AG09319 (cell line): ENCODE results near the gene USH1G.

Experiments used
- DNase-seq: peaks from one replicate; pipeline ENCODE4 v3.0.0-alpha.2; 2010; ENCODE audit warnings: low read depth; ENCODE audit errors: extremely low read depth
- TF ChIP-seq, protein P1 (sequence below): IDR thresholded peaks from 2 replicates; pipeline ENCODE4 v1.5.1; 2011; ENCODE audit warnings: low read depth, mild to moderate bottlenecking, inconsistent platforms, low read length, moderate library complexity

USH1G gene

DNA sequence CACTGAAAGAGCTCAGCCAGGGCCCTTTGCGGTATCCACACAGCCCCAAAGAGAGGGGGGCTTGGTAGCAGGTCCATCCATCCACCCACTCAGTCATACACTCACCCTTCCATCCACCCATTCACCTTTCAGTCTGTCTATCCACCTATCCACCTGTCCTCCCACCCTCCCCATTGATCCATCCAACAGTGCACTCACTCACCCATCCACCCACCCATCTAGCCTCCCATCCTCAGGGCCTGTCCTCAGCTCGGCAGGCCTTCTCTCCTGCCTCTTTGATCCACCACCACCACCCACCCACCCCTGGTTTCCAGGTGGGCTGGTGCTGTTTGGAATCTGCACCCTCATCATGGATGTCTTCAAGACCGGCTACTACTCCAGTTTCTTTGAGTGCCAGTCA is 2.2 kb upstream of the USH1G start:
- TF ChIP-seq, protein P1, sequence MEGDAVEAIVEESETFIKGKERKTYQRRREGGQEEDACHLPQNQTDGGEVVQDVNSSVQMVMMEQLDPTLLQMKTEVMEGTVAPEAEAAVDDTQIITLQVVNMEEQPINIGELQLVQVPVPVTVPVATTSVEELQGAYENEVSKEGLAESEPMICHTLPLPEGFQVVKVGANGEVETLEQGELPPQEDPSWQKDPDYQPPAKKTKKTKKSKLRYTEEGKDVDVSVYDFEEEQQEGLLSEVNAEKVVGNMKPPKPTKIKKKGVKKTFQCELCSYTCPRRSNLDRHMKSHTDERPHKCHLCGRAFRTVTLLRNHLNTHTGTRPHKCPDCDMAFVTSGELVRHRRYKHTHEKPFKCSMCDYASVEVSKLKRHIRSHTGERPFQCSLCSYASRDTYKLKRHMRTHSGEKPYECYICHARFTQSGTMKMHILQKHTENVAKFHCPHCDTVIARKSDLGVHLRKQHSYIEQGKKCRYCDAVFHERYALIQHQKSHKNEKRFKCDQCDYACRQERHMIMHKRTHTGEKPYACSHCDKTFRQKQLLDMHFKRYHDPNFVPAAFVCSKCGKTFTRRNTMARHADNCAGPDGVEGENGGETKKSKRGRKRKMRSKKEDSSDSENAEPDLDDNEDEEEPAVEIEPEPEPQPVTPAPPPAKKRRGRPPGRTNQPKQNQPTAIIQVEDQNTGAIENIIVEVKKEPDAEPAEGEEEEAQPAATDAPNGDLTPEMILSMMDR, result no peak
- DNase-seq, result no peak

DNA sequence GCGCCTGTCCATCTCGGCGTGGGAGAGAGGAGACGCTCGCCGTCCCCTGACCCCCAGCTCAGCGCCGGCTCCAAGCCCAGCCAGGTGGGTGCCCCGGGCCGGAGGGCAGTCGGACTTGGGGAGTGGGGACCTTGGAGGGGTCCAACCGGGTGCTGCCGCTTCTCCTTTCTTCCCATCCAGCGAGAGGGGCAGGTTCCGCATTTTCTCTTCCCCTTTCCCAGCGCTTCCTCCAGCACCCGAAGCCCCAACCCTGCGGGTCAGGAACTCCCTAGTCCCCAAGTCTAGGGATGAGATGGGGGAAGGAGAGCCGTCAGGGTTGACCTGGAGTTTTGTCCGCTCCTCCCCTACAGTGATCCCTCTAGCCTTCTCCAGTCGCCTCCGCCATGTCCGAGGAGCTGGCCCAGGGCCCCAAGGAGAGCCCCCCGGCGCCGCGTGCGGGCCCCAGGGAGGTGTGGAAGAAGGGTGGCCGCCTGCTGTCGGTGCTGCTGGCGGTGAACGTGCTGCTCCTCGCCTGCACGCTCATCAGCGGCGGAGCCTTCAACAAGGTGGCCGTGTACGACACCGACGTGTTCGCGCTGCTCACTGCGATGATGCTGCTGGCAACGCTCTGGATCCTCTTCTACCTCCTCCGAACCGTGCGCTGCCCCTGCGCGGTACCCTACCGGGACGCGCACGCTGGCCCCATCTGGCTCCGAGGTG is 1.3 kb upstream of the USH1G start, which contains the start of gene OTOP2:
Gene OTOP2 (plus strand): TSS at position 24 of the 699 bp plus-strand sequence. CDS start 360 bp downstream, at position 384.
- DNase-seq, result no peak
- TF ChIP-seq, protein P1, result no peak

DNA sequence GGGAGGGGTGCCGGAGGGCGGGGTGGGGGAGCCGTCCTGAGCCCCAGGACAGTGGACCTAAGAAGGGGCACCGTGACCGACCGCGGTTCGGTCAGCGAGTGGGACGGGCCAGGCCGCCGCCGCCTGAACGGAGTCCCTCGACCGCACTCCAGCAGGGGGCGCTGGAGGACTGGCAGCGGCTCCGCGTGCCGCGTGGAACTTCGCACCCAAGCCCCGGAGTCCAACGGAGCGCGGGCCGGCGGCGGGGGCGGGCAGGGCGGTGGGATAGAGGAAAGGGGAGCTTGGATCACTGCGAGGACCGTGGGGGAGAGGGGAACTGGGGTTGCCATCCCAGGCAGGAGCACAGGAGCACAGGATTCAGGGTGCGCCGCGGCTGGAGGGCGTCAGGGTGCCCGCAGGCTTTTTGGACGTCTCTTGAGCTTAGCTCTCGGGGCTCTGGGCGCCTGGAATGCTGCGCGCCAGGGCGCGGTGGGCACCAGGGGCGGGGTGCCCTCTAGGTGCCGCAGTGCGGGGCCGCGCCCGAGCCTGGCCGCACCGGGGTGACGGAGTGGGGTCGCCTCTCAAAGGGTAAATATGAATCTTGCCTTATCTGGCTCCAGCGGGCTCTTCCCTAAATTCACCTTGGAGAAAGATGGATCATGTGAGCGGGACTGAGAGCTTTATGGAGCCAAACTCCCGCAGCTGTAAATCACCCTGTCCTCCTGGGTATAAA is 639 bp upstream of the USH1G start:
- no peak for DNase-seq
- TF ChIP-seq, protein P1, result peak; percentile 48

DNA sequence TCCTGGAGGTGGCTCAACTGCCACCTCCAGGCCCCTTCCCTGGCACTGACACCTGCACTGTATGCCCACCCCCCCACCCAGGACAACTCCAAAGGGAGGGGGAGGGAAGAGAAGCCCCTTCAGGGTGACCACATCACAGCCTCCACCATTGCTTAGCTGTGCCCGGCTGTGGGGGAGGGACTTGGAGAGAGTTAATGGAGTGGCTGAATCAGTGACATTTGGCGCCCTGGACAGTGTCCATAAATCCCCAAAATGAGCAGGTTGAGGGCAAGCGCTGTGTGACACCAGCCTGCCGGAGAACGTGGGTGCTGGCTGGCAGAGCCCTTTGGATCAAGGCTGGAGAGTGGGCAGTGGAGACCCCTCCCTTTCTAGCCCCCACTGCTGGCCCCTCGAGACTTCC is 883 bp downstream of the USH1G start:
- TF ChIP-seq, protein P1, result no peak
- no peak for DNase-seq

DNA sequence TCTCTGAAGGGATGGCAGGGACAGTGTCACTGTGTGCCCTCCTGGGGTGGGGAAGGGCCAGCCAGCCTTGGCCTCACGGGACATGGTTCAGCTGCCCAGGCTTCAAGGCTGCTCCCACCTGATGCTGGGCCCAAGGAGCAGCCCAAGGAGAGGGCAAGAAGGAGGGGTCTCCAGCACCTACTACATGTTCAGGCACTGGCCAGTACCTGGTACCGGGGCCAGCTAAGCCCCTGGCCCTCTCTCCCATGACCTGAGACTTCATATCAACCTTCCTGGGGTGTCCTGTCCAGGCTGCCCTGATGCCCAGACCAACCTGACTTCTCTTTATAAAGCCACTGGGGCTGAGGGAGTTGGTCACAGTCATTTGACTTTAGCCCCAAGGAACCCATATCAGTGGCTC is 1.3 kb downstream of the USH1G start:
- TF ChIP-seq, protein P1, result no peak
- DNase-seq, result no peak

DNA sequence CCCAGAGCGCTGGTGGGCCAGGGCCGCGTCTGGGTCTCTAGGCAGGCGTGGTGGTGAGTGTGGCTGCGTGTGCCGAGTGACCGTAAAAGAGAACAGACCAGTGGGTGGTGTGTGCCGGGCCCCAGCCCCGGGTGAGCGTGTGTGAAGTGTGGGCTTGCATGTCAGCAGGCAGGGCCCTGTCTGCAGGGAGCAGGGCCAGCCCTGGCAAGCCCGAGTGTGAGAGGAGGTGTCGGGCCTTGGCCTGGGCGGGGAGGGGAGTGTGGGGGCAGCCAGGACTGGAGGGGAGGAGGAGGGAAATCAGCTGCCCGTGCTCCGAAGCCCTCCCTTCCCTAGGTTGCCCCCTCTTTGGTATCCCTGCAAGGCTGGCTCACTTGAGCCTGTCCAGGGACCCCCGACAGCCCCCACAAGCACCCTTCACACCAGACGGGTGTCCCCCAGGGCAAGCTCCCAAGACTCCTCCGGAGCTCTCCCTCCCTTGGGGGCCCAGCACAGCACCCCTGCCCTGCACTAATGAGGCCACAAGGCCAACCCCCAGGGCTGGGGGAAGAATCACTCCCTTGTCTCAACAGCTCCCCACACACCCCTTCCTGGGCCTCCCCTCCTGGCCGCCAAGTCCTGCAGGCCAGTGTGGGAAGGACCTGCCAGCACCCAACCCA is 1.9 kb downstream of the USH1G start:
- no peak for DNase-seq
- TF ChIP-seq, protein P1, result no peak

DNA sequence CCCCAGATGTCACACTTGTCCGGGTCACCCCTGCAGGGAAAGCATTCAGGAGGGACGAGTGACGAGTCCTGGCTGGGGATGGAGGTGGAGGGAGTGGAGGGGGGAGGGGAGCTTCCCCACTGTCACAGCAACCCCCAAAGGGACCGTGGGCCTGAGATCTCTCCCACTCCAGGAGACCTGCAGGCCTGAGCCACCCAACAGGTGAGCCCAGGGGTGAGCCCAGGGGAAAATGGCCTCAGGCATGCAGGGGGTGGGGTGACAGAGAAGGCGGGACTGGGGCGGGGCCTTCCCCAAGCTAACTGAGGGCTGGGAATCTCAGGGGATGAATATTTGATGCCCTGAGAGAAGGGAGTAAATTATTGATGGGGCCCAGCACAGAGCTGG is 2.4 kb downstream of the USH1G start:
- no peak for DNase-seq
- TF ChIP-seq, protein P1, result no peak
